GM13977 (cell line): Measurements from ENCODE around the gene PRR33.

Source experiments
- DNase-seq: peaks from one replicate; pipeline ENCODE4 v3.0.0; 2012; ENCODE audit warnings: low spot score
- in situ Hi-C: fragments of 300-500 bp; cut with MboI; formaldehyde crosslinking; loops from one replicate; pipeline ENCODE4 v1.12.0; 2022; ENCODE audit warnings: low sequenced_read_pairs, low pct_unique_long_range_greater_than_20kb, mixed read lengths, inconsistent platforms; ENCODE audit not compliant: unreplicated experiment
- TF ChIP-seq, protein P1 (sequence below): IDR thresholded peaks from 2 replicates; pipeline ENCODE4 v1.5.1; 2012; ENCODE audit warnings: mild to moderate bottlenecking, control low read depth; ENCODE audit not compliant: insufficient read depth; ENCODE audit errors: extremely low read depth, missing control alignments

PRR33 gene

DNA sequence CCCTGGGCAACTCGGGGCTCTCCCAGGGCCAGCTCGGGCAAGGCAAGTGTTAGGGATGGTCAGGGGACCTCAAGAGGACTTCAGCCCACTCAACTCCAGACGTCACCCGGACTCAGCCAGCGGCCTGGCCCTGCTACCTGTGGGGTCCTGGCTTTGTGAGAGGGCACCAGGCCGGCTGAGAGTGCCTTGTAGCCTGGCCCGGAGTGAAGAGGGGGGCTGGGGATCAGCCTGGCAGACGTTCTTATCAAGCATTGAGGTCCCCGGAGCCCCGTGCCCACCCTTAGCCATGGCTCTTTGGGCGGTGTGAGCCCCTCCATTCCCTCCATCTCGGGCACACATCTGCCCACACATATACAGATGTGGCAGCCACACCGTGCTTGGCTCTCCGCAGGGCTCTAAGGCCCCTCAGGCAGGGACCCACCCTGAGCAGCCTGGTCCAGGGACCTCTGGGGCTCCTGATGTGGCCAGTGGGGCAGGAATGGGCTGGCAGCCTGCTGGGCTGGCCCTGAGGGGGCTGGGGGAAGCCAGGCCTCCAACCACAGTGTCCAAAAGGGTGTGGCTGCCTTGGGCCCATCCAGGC is 23.5 kb downstream of the PRR33 start:
- no peak for DNase-seq
- TF ChIP-seq, protein P1, sequence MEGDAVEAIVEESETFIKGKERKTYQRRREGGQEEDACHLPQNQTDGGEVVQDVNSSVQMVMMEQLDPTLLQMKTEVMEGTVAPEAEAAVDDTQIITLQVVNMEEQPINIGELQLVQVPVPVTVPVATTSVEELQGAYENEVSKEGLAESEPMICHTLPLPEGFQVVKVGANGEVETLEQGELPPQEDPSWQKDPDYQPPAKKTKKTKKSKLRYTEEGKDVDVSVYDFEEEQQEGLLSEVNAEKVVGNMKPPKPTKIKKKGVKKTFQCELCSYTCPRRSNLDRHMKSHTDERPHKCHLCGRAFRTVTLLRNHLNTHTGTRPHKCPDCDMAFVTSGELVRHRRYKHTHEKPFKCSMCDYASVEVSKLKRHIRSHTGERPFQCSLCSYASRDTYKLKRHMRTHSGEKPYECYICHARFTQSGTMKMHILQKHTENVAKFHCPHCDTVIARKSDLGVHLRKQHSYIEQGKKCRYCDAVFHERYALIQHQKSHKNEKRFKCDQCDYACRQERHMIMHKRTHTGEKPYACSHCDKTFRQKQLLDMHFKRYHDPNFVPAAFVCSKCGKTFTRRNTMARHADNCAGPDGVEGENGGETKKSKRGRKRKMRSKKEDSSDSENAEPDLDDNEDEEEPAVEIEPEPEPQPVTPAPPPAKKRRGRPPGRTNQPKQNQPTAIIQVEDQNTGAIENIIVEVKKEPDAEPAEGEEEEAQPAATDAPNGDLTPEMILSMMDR: no peak
- in situ Hi-C loops: no loop called here

DNA sequence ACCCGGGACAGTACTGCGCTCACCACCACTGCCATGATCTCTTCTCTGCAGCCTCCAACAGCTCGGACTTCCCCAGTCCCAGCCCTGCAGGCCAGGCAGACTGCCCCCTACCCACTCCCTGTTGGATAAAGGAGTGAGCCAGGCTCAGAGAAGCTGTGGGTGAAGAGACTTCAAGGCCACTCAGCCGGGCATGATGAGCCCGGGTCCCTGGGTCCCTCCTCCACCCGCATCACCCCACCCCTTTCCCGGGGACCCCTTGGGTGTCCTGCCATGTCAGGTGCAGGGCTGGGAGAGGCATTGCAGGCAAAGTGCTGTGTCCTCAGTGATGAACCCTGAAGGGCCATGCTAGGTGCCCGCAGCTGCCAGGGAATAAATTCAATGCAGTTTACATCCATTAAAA is 24.3 kb downstream of the PRR33 start:
- DNase-seq: no peak
- TF ChIP-seq, protein P1: no peak
- in situ Hi-C loops: no loop called here

DNA sequence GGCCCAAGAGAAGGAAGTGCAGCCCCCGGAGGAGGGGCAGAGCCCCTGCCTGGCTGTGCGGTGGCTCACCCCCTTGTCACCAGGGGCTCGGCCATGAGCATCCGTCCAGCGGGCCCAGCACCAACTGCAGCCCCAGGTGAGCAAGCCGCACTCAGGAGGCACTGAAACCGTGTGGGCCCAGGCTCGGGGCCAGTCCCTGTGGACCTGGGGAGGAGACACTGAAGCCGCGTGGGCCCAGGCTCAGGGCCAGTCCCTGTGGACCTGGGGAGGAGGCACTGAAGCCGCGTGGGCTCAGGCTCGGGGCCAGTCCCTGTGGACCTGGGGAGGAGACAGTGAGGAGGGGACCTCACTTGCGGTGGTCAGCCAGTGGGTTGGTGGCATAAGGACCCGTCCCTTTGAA is 24.9 kb downstream of the PRR33 start:
- no peak for DNase-seq
- in situ Hi-C loops: no loop called here
- TF ChIP-seq, protein P1: no peak

DNA sequence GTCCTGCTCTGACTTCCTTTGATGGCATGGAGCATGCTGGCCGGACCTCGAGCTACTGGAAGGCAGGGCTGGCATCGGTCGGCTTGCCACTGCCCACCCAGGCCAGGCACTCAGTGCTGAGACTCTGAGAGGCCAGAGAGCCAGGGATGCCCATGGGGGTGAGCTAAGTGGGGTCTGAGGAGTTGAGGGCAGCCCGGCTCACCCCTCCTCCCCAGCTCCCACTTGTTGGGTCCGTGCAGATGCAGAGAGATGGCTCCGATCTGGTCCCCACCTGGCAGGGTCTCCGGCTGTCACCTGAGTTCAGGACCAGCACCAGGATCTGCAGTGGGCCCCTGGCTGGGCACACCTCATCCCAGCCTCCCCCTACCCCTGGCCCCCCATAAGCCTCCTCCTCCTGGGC is 25.5 kb downstream of the PRR33 start:
- in situ Hi-C loops: no loop called here
- DNase-seq: no peak
- TF ChIP-seq, protein P1: no peak

DNA sequence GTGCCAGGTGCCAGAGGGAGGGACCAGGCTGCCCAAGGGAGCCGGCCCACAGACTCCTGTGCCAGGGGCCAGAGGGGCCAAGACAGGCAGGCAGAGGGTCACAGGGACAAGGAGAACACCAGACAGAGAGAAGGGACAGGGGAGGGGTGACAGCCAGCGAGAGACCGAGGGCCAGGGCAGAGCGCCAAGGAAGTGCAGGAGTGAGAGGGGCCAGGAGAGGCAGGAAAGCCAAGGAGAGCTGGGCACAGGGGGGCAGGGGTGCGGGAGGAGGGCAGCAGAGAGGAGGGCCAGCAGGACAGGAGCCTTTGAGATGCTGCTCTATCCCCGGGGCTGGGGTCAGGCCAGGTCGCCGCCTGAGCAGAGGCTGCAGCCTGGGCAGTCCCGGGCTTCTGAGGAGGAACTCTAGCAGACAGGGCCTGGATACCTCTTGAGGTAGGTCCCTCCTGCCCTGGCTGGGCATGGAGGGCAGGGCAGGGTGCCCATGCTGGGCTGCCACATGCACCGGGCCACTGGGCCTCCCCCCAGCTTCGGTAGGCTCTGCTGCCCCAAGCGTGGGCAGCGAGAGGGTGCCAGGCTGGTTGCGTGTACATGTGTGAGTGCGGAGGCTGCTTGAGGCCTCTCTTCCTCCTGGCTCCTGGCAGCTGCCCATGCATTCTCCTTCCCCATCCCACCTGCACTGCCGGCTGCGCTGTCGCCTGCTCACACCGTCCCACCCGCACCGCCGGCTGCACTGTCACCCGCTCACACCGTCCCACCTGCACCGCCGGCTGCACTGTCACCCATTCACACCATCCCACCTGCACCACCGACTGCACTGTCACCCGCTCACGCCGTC is 26.6 kb downstream of the PRR33 start:
- no peak for DNase-seq
- in situ Hi-C loops: no loop called here
- TF ChIP-seq, protein P1: no peak

DNA sequence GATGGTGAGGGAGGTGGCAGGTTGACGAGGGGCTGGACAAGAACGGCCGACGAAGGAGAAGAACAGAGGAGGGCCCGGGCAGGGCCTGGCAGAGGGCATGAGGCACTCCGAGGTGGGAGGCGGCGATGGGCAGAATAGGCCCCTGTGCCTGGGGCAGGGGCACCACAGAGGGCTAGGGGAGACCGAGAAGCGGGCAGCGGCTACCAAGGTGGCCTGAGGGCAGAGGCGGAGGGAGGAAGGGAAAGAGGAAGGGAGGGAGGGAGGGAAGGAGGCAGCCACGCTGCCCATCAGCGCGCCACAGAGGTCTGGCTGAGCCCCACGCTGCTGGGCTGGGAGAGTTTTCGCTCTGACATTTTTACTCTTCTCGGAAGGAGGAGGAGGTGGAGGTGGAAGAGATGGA is 27.5 kb downstream of the PRR33 start:
- TF ChIP-seq, protein P1: no peak
- in situ Hi-C loops: no loop called here
- DNase-seq: no peak
